HEK293T (cell line): ENCODE results near the gene KCTD8.
"Not testable (repeated sequence)": the region's sequence is repeated elsewhere in the genome, so short reads cannot be mapped to it uniquely, and the experiment has no call there.

ENCODE experiments used
- CTCF ChIA-PET: fragments of 350-600 bp; formaldehyde crosslinking; extraction: SDS; loops from one replicate; lab custom pipeline; 2021; ENCODE audit warnings: antibody characterized with exemption, inconsistent platforms; lab: Yijun Ruan, JAX
- POLR2A ChIA-PET: fragments of 350-600 bp; formaldehyde crosslinking; extraction: SDS; loops from one replicate; lab custom pipeline; 2020; ENCODE audit warnings: antibody characterized with exemption, inconsistent platforms; lab: Yijun Ruan, JAX
- DNase-seq: peaks from one replicate; pipeline ENCODE4 v3.0.0; 2012; ENCODE audit warnings: mixed read lengths; ENCODE audit errors: extremely low spot score
- ARNT ChIP-seq: fragments of 450-650 bp; IDR thresholded peaks from 2 replicates; pipeline ENCODE4 v1.6.1; 2017; ENCODE audit warnings: mild to moderate bottlenecking
- BHLHE40 ChIP-seq: fragments of 450-650 bp; IDR thresholded peaks from 2 replicates; pipeline ENCODE4 v1.6.1; 2016; ENCODE audit warnings: mild to moderate bottlenecking, moderate library complexity, borderline replicate concordance
- CTBP1 ChIP-seq: fragments of 450-650 bp; IDR thresholded peaks from 2 replicates; pipeline ENCODE4 v1.6.1; 2016; ENCODE audit warnings: borderline replicate concordance
- ELF4 ChIP-seq: fragments of 450-650 bp; IDR thresholded peaks from 2 replicates; pipeline ENCODE4 v1.6.1; 2017; ENCODE audit warnings: antibody characterized with exemption
- FOXA1 ChIP-seq: fragments of 450-650 bp; IDR thresholded peaks from 2 replicates; pipeline ENCODE4 v1.6.1; 2016; ENCODE audit warnings: mild to moderate bottlenecking
- FOXK2 ChIP-seq: fragments of 450-650 bp; IDR thresholded peaks from 2 replicates; pipeline ENCODE4 v1.6.1; 2016; ENCODE audit warnings: mild to moderate bottlenecking
- FOXM1 ChIP-seq: fragments of 450-650 bp; IDR thresholded peaks from 2 replicates; pipeline ENCODE4 v1.6.1; 2017; ENCODE audit warnings: mild to moderate bottlenecking, borderline replicate concordance
- HDGF ChIP-seq: fragments of 450-650 bp; IDR thresholded peaks from 2 replicates; pipeline ENCODE4 v1.6.1; 2017; ENCODE audit warnings: antibody characterized with exemption, borderline replicate concordance
- L3MBTL2 ChIP-seq: fragments of 450-650 bp; conservative IDR thresholded peaks from 2 replicates; pipeline ENCODE4 v1.6.1; 2016; ENCODE audit warnings: mild to moderate bottlenecking
- LEF1 ChIP-seq: fragments of 450-650 bp; IDR thresholded peaks from 2 replicates; pipeline ENCODE4 v1.6.1; 2017; ENCODE audit warnings: mild to moderate bottlenecking, borderline replicate concordance
- NFRKB ChIP-seq: fragments of 450-650 bp; IDR thresholded peaks from 2 replicates; pipeline ENCODE4 v1.6.1; 2016; ENCODE audit warnings: mild to moderate bottlenecking, moderate library complexity
- SP1 ChIP-seq: fragments of 450-650 bp; IDR thresholded peaks from 2 replicates; pipeline ENCODE4 v1.6.1; 2017
- SUZ12 ChIP-seq: fragments of 450-650 bp; IDR thresholded peaks from 2 replicates; pipeline ENCODE4 v1.6.1; 2016; ENCODE audit warnings: mild to moderate bottlenecking
- TARDBP ChIP-seq: fragments of 450-650 bp; IDR thresholded peaks from 2 replicates; pipeline ENCODE4 v1.6.1; 2016
- ZNF384 ChIP-seq: fragments of 450-650 bp; IDR thresholded peaks from 2 replicates; pipeline ENCODE4 v1.6.1; 2016
- TF ChIP-seq, protein P1 (sequence below): fragments of 450-650 bp; IDR thresholded peaks from 2 replicates; pipeline ENCODE4 v1.6.1; 2016

The KCTD8 gene

DNA sequence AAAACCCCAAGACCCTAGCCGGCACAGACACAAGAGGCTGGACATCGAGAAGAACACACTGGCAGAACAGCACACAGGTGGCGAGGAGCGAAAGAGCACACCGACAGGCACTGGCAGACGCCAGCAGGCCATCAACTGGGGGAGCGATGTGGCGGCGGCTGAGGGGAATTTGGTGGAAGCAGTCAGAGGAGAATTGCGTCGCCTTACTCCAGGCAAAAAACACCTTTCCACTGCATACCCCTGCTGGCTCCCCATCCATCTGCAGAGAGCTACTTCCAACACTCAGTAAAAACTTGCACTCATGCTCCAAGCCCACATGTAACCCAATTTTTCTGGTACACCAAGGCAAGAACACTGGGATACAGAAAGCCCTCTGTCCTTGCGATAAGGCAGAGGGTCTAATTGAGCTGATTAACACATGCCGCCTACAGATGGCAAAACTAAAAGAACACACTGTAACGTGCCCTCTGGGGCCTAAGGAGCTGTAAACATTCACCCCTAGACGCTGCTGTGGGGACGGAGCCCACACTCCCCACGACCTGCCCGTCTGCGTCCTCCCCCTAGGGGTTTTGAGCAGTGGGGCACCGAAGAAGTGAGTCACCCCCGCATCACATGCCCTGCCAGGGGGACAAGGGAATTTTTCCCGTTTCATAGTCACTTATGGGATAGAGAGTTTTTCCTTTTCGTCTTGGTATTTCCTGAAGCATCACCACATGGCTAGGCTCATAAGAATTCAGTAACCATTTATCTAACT is 262.3 kb downstream of the KCTD8 start:
- no peak for TF ChIP-seq HDGF
- TF ChIP-seq ZNF384: no peak
- TF ChIP-seq, protein P1, sequence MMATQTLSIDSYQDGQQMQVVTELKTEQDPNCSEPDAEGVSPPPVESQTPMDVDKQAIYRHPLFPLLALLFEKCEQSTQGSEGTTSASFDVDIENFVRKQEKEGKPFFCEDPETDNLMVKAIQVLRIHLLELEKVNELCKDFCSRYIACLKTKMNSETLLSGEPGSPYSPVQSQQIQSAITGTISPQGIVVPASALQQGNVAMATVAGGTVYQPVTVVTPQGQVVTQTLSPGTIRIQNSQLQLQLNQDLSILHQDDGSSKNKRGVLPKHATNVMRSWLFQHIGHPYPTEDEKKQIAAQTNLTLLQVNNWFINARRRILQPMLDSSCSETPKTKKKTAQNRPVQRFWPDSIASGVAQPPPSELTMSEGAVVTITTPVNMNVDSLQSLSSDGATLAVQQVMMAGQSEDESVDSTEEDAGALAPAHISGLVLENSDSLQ: no peak
- TF ChIP-seq SUZ12: no peak
- TF ChIP-seq BHLHE40: no peak
- TF ChIP-seq TARDBP: no peak
- no peak for TF ChIP-seq NFRKB
- no peak for TF ChIP-seq CTBP1
- TF ChIP-seq FOXK2: no peak
- no peak for TF ChIP-seq FOXM1
- no peak for TF ChIP-seq LEF1
- no peak for TF ChIP-seq ARNT
- no peak for TF ChIP-seq L3MBTL2
- TF ChIP-seq ELF4: no peak
- TF ChIP-seq FOXA1: no peak
- DNase-seq: no peak
- ChIA-PET POLR2A (no interaction called here), CTCF (no interaction called here)

DNA sequence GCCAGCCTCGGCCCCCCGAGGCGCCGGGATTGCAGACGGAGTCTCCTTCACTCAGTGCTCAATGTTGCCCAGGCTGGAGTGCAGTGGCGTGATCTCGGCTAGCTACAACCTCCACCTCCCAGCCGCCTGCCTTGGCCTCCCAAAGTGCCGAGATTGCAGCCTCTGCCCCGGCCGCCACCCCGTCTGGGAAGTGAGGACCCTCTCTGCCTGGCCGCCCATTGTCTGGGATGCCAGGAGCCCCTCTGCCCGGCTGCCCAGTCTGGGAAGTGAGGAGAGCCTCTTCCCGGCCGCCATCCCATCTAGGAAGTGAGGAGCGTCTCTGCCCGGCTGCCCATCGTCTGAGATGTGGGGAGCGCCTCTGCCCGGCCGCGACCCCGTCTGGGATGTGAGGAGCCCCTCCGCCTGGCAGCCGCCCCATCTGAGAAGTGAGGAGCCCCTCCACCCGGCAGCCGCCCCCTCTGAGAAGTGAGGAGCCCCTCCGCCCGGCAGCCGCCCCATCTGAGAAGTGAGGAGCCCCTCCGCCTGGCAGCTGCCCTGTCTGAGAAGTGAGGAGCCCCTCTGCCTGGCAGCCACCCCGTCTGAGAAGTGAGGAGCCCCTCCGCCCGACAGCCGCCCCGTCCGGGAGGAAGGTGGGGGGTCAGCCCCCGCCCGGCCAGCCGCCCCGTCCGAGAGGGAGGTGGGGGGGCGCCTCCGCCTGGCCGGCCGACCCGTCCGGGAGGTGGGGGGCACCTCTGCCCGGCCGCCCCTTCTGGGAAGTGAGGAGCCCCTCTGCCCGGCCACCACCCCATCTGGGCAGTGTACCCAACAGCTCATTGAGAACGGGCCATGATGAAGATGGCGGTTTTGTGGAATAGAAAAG is 266.9 kb downstream of the KCTD8 start:
- POLR2A ChIA-PET, DNase-seq, CTCF ChIA-PET: not testable (repeated sequence)

DNA sequence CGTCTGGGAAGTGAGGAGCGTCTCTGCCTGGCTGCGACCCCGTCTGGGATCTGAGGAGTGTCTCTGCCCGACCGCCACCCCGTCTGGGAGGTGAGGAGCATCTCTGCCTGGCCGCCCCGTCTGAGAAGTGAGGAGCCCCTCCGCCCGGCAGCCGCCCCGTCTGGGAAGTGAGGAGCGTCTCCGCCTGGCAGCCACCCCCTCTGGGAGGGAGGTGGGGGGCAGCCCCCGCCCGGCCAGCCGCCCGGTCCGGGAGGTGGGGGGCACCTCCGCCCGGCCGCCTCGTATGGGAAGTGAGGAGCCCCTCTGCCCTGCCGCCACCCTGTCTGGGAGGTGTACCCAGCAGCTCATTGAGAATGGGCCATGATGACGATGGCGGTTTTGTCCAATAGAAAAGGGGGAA is 280.8 kb downstream of the KCTD8 start:
- POLR2A ChIA-PET, CTCF ChIA-PET, DNase-seq: not testable (repeated sequence)

DNA sequence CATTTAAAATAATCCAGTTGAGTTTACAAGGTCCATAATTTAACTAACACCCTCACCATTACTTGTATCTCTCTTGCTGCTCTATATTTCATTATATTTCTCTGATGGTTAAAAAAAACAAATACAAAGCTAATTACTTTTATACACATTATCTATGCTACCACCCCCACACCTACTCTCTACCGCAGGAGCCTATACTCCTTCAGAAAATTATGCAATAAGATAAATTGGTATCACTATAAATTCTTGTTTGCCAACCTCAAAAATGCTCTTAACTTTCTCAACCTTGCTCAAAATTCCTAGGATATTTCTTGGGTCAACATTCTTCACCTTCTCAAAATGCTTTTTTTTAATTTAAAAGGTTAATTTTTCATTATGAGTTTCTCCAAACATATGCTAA is 282.7 kb downstream of the KCTD8 start:
- CTCF ChIA-PET: no interaction called here
- no peak for TF ChIP-seq FOXK2
- no peak for TF ChIP-seq FOXA1
- no peak for TF ChIP-seq FOXM1
- DNase-seq: no peak
- POLR2A ChIA-PET: no interaction called here

DNA sequence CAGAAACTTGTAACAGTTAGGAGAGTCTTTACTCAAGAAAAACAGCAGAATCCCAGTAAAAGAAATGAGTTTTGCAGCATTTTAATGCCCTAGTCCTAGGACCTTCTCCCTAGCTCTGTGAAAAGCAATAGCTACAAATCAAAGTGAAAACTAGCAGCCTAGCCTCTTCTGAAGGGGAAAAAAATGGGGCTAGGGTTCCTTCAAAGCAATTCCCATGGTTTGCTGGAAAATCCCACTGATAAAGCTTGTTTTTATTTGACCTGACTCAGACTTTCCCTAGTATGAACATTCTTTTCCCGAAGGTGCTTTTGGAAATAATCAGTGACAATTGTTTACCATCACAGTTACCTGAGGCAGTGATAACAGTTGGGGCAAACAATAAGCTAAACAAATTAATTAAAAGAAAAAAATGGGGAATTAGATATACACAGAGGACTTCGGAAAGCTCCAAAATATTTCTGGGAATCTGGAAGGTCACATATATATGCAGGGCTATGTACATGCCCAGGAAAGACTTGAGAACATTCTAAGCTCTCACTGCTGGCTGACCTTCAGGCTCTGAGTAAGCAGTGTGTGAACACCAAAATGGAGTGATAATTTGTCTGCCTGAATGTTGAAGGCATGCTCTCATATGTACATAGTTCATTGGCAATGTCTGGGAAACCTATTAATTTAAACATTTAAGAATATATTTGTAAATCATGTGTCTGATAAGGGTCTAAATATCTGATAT is 285.9 kb downstream of the KCTD8 start:
- no peak for DNase-seq
- no peak for TF ChIP-seq FOXM1
- TF ChIP-seq LEF1: no peak
- TF ChIP-seq HDGF: no peak
- no peak for TF ChIP-seq FOXK2
- TF ChIP-seq ZNF384: no peak
- CTCF ChIA-PET: interaction anchor here (1.0 kb wide), 1 partner anchor 8 kb away, joined by 4 read pairs; no protein-coding TSS in a partner anchor
- POLR2A ChIA-PET: no interaction called here

DNA sequence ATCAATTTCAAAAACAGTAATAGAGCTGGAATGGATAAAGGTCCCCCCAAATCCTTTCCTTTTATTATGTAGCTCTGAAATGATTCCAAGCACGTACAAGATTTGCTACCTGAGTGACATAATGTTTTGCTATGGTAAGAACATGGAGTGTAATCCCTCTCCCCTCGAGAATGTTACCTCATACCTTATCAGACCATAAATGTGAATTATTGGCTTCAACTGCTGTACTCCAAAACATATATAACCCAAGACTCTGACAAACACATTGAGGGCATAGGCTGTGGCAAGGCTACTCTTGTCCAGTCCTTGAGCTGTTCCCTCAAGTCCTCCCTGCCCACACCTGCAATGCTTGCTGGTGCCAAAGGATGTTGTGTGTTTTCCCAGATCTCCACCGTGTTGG is 286.9 kb downstream of the KCTD8 start:
- no peak for DNase-seq
- TF ChIP-seq FOXA1 (no peak), ZNF384 (no peak), SUZ12 (no peak), FOXK2 (no peak), HDGF (no peak)
- ChIA-PET POLR2A (no interaction called here), CTCF (no interaction called here)

DNA sequence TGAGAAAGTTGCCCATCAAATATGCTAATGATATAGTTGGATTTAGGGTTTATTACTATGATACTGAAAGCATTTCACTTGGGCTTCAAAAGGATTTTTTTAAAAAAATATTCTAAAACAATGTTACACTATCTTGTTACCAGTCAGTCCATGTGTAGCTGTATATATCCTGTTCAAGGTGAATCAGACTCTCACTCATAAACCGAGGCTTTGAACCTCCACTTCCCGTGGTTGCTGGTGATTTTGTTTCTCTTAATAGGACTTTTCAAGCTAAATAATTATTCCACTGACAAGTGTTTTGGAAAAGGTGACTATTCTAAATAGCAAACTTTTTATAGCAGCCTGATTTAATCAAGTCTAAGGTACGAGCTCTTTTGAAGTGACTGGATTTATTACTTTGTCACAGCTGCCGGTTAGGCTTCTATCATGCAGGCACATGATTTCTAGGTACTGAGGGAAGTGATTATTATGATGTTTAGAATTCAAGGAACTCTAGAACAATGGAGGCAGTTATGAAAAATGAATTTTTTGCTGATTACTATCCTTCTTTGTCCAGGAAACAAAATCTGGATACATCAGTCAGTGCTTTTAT is 287.7 kb downstream of the KCTD8 start:
- POLR2A ChIA-PET: no interaction called here
- CTCF ChIA-PET: no interaction called here

More for the DNA sequence above, 287.7 kb downstream of the KCTD8 start:
- TF ChIP-seq CTBP1 (no peak), NFRKB (no peak), ARNT (no peak), FOXM1 (no peak), FOXK2 (no peak), TARDBP (no peak), ZNF384 (no peak), SUZ12 (no peak), FOXA1 (no peak), BHLHE40 (no peak), LEF1 (no peak), SP1 (no peak), L3MBTL2 (no peak), ELF4 (no peak)
- TF ChIP-seq, protein P1: no peak
- DNase-seq: no peak
